ENCODE measurements around the gene MYO3A. TPM values are rescaled to one million over a fixed set of nuclear protein-coding genes. Genes with fewer than 3 reads are reported as not detected.

Gene MYO3A
- total RNA-seq, 2 donors from 2014 or later, result not detected

DNA sequence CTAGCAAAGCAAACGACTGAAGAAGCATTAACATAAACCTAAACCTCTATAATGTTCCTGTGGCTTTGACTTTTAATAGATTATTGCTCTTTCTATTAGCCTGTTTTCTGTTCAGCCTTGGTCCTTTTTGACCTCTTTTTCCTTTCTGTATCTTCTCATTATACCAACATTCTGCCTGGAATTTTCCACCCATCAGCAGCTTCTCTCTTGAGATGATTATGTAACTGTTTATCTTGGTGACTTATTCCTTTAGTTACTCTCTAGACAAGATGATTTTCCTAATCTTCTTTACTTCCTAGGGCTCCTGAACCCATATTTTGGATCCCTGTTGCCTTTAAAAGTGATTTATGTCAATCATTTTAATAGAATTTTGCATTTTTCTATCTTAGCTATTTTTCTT lies 81.1 kb downstream of the MYO3A start:
- no peaks in the 10 kb centered on the region for H3K27me3 ChIP-seq
- no peaks in the 10 kb centered on the region for H3K36me3 ChIP-seq
- H3K4me1 ChIP-seq, result no peaks in the 10 kb centered on the region
- no peaks in the 10 kb centered on the region for H3K9me3 ChIP-seq
- no peak overlapping the region for H3K4me3 ChIP-seq
- H3K27ac ChIP-seq, result peak overlapping the region; percentile 18 to 21
- no peak for DNase-seq (ENCODE audit: low spot score)
- TF ChIP-seq, protein P1, sequence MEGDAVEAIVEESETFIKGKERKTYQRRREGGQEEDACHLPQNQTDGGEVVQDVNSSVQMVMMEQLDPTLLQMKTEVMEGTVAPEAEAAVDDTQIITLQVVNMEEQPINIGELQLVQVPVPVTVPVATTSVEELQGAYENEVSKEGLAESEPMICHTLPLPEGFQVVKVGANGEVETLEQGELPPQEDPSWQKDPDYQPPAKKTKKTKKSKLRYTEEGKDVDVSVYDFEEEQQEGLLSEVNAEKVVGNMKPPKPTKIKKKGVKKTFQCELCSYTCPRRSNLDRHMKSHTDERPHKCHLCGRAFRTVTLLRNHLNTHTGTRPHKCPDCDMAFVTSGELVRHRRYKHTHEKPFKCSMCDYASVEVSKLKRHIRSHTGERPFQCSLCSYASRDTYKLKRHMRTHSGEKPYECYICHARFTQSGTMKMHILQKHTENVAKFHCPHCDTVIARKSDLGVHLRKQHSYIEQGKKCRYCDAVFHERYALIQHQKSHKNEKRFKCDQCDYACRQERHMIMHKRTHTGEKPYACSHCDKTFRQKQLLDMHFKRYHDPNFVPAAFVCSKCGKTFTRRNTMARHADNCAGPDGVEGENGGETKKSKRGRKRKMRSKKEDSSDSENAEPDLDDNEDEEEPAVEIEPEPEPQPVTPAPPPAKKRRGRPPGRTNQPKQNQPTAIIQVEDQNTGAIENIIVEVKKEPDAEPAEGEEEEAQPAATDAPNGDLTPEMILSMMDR (IDR thresholded peaks at IDR 0.05), result no peak

DNA sequence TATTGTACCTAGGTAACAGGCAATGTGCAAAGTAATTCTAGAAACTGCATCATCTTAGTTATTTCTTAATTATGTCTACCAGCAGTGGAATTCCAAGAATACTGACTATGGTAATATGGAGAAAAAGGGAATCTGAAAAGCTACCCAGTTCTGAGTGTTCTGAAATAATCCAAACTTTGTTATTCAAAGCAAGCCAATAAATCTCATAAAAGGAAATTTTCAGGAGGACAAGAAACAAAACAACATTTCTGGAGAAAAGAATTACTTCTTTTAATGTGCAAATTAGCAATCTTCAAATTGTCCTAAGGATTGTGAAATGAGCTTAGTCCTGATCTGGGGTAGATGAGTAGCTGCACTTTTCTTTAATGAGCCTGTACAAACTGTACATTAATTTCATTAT lies 88.8 kb downstream of the MYO3A start:
- Histone ChIP-seq H3K36me3 (no peaks in the 10 kb centered on the region), H3K27me3 (no peaks in the 10 kb centered on the region), H3K4me3 (no peak overlapping the region), H3K9me3 (no peaks in the 10 kb centered on the region), H3K4me1 (no peaks in the 10 kb centered on the region), H3K27ac (no peak overlapping the region)
- DNase-seq (ENCODE audit: low spot score), result no peak
- TF ChIP-seq, protein P1 (IDR thresholded peaks at IDR 0.05), result no peak

DNA sequence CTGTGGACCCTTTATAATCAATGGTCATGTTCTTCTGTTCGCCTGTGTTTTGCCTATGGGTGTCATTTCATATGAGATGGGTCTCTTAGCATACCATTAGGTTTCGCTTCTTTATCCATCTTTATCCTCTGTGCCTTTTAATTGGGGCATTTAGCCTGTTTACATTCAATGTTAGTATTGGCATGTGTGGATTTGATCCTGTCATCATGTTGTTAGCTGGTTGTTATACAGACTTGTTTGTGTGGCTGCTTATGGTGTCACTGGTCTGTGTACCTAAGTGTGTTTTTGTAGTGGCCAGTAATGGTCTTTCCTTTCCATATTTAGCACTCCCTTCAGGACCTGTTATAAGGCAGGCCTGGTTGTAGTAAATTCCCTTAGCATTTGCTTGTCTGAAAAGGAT lies 90.3 kb downstream of the MYO3A start:
- H3K4me3 ChIP-seq, result no peak overlapping the region
- TF ChIP-seq, protein P1 (IDR thresholded peaks at IDR 0.05), result no peak

DNA sequence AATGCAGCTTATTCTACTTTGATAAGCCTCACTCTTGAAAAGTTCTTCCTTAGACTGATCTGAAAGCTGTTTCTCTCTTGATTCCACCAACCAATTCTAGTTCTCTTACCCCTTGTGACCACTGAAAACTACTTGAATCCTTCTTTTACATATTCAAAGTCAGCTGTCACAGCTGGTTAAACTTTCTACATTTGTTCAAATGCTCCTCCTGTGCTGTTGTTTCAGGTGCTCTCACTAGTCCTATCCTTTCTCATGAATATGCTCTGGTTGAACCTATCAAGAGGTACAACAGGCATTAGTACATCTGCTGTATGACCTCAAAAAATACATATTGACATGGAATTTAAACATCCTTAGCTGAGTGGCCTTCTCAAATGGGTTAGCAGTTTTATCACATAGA lies 91.5 kb downstream of the MYO3A start:
- H3K36me3 ChIP-seq, result no peaks in the 10 kb centered on the region
- H3K9me3 ChIP-seq, result no peaks in the 10 kb centered on the region
- H3K4me1 ChIP-seq, result no peaks in the 10 kb centered on the region
- no peak overlapping the region for H3K4me3 ChIP-seq
- no peak overlapping the region for H3K27ac ChIP-seq
- H3K27me3 ChIP-seq, result no peaks in the 10 kb centered on the region
- TF ChIP-seq, protein P1 (IDR thresholded peaks at IDR 0.05), result no peak
- DNase-seq (ENCODE audit: low spot score), result no peak

More for the DNA sequence above, 90.3 kb downstream of the MYO3A start:
- H3K36me3 ChIP-seq, result no peaks in the 10 kb centered on the region
- H3K9me3 ChIP-seq, result no peaks in the 10 kb centered on the region
- H3K4me1 ChIP-seq, result no peaks in the 10 kb centered on the region
- no peak for DNase-seq (ENCODE audit: low spot score)
- no peaks in the 10 kb centered on the region for H3K27me3 ChIP-seq
- H3K27ac ChIP-seq, result no peak overlapping the region

DNA sequence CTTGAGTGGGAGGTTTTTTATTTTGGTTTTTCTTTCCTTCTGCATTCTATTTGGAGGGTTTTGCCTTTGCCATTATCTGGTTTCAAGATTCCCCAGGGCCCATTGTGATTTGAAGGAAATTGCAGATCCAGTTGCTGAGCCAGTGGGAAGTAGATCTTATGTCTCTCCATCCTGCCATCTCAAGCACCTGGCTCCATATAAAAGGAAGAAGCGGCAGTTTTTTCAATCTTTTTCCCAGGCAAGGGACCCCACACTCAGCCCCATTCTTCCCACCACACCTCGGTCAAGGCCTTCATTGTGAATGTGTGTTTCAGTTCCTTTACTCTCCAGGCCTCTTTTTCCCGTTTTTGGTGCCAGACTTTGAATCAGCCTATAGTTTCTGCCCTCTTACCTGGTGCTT lies 95.8 kb downstream of the MYO3A start:
- Histone ChIP-seq H3K4me3 (no peak overlapping the region), H3K9me3 (no peaks in the 10 kb centered on the region), H3K36me3 (no peaks in the 10 kb centered on the region), H3K27me3 (no peaks in the 10 kb centered on the region), H3K4me1 (no peaks in the 10 kb centered on the region), H3K27ac (no peak overlapping the region)
- TF ChIP-seq, protein P1 (IDR thresholded peaks at IDR 0.05), result no peak
- DNase-seq (ENCODE audit: low spot score), result no peak

DNA sequence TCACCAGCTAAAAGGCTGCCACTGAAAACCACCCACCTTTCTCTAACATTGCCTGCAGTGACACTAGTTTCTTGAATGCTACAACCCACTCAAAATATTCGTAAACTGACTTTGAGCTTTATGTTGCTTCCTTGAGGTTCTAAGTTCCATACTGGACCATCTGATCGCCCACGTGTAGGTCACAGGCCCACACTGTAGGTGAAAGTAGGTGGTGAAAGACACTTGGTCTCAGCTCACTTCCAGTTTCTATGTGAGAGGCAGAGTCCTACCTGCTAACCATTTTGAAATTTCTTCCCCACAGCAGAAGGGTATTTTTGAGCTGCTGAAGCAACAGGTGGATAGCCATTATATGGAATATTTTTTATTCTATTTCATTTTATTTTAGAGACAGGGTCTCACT lies 97.3 kb downstream of the MYO3A start:
- H3K9me3 ChIP-seq, result no peaks in the 10 kb centered on the region
- no peak overlapping the region for H3K4me3 ChIP-seq
- no peak for DNase-seq (ENCODE audit: low spot score)
- TF ChIP-seq, protein P1 (IDR thresholded peaks at IDR 0.05), result no peak
- H3K36me3 ChIP-seq, result no peaks in the 10 kb centered on the region
- H3K27me3 ChIP-seq, result no peaks in the 10 kb centered on the region
- H3K27ac ChIP-seq, result no peak overlapping the region
- no peaks in the 10 kb centered on the region for H3K4me1 ChIP-seq
